Stomach smooth muscle (tissue), 2 donors: Measurements from ENCODE around the gene ACOT7.
"Not testable (repeated sequence)": the region's sequence is repeated elsewhere in the genome, so short reads cannot be mapped to it uniquely, and the experiment has no call there.

Source experiments
- H3K27ac ChIP-seq: one replicate; pipeline ENCODE4 v1.7.0; 2013; ENCODE audit warnings: mild to moderate bottlenecking, low read length, inconsistent platforms
- H3K27me3 ChIP-seq, 2 donors: one replicate each; pipeline ENCODE4 v1.7.0; 2013; ENCODE audit warnings: low read length in 2 of 2; ENCODE audit not compliant: insufficient read depth in 2 of 2, control insufficient read depth in 1 of 2
- H3K36me3 ChIP-seq, 2 donors: one replicate each; pipeline ENCODE4 v1.7.0; 2013; ENCODE audit warnings: low read length in 2 of 2; ENCODE audit not compliant: control insufficient read depth in 2 of 2, insufficient read depth in 2 of 2
- H3K4me1 ChIP-seq: one replicate; pipeline ENCODE4 v1.7.0; 2013; ENCODE audit warnings: low read length; ENCODE audit not compliant: control insufficient read depth, insufficient read depth
- H3K4me3 ChIP-seq, 2 donors: one replicate each; pipeline ENCODE4 v1.7.0; 2013; ENCODE audit warnings: low read length in 2 of 2
- H3K9ac ChIP-seq, 2 donors: one replicate each; pipeline ENCODE4 v1.7.0; 2013; ENCODE audit warnings: low read length in 2 of 2, mild to moderate bottlenecking in 1 of 2
- H3K9me3 ChIP-seq, 2 donors: one replicate each; pipeline ENCODE4 v1.7.0; 2013; ENCODE audit warnings: low read length in 2 of 2; ENCODE audit not compliant: control insufficient read depth in 2 of 2
- donor health status: healthy.
- donor health status: Pancreatic carcinoma.

ACOT7 gene

GRCh38 chr1:6219641-6220040, 173.9 kb downstream of the ACOT7 start:
- peaks cover 15 to 16% of the 10 kb centered on the region in 2 donors for H3K36me3 ChIP-seq
- H3K27ac ChIP-seq, result not testable (repeated sequence)

GRCh38 chr1:6218375-6219164, 175.0 kb downstream of the ACOT7 start:
- H3K4me1 ChIP-seq, result no peaks in the 10 kb centered on the region
- H3K4me3 ChIP-seq, result no peak overlapping the region
- peaks cover 5 to 6% of the 10 kb centered on the region in 2 donors for H3K36me3 ChIP-seq
- H3K9ac ChIP-seq, result no peak overlapping the region
- H3K27me3 ChIP-seq, result no peaks in the 10 kb centered on the region
- no peak overlapping the region for H3K27ac ChIP-seq
- no peaks in the 10 kb centered on the region for H3K9me3 ChIP-seq

More at GRCh38 chr1:6219641-6220040, 173.9 kb downstream of the ACOT7 start:
- not testable (repeated sequence) for H3K4me3 ChIP-seq, H3K4me1 ChIP-seq, H3K9me3 ChIP-seq, H3K9ac ChIP-seq, H3K27me3 ChIP-seq
